Non-pigmented ciliary epithelial cell (primary cell): ENCODE results near the gene ZSWIM3.
"Not testable (repeated sequence)": the region's sequence is repeated elsewhere in the genome, so short reads cannot be mapped to it uniquely, and the experiment has no call there.

Experiments
- DNase-seq: peaks from one replicate; pipeline ENCODE4 v3.0.0-alpha.2; 2010; ENCODE audit warnings: low read depth

The ZSWIM3 gene

GRCh38 chr20:45890985-45891983 lies 33.9 kb downstream of the ZSWIM3 start, which contains the start of the genes CTSA and NEURL2:
CTSA (plus strand) TSS chr20:45891335; CDS start chr20:45891569, 234 bp downstream.
NEURL2 (minus strand) TSS chr20:45891208; CDS start chr20:45890991, 217 bp downstream.
- DNase-seq: no peak

DNA sequence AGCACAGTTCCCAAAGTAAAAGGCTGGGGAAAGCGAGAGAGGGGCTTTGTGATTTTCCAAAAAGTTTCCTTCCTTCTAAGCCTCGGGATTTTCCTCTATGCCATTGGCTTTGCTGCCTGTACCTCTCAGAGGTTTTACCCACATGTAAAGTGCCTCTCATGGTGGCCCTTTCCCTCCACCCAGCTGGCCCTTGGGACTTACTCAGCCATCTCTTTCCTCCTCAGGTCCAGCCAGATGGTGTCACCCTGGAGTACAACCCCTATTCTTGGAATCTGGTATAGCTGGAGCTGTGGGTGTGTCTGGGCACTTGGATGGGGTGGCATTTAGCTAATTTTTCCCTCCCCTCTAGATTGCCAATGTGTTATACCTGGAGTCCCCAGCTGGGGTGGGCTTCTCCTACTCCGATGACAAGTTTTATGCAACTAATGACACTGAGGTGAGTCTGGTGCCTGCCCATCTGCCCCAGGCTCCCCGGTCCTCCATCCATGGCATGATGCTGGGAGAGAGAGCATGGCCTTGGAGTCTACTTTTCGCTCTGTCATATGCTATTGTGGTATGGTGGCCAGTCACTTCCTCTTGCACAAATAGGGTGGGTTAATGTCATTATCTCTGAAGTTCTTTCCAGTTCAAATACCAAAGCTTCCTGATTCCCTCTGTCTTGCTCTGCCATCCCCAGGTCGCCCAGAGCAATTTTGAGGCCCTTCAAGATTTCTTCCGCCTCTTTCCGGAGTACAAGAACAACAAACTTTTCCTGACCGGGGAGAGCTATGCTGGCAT lies 34.8 kb downstream of the ZSWIM3 start:
- no peak for DNase-seq

GRCh38 chr20:45892828-45893500 lies 35.5 kb downstream of the ZSWIM3 start:
- no peak for DNase-seq

DNA sequence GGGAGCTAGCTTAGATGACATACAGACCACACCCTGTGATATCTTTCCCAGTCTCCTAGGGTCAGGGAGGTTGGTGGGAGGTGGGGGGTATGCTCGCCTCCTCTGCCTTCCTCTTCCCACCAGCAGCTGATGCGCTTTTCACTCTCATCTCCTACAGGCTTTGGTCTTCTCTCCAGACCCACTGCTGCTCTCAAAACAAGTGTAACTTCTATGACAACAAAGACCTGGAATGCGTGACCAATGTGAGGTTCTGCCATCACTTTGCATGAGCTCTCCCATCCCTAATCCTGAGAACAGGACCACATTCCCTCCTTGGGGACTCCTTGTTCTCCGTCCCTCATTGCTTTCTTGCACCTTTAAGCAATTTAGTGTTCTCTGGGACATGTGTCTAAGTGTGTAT lies 36.4 kb downstream of the ZSWIM3 start:
- no peak for DNase-seq

- no peak for DNase-seq
These were observed 37.4 kb downstream of the ZSWIM3 start for GRCh38 chr20:45894797-45895196.

DNA sequence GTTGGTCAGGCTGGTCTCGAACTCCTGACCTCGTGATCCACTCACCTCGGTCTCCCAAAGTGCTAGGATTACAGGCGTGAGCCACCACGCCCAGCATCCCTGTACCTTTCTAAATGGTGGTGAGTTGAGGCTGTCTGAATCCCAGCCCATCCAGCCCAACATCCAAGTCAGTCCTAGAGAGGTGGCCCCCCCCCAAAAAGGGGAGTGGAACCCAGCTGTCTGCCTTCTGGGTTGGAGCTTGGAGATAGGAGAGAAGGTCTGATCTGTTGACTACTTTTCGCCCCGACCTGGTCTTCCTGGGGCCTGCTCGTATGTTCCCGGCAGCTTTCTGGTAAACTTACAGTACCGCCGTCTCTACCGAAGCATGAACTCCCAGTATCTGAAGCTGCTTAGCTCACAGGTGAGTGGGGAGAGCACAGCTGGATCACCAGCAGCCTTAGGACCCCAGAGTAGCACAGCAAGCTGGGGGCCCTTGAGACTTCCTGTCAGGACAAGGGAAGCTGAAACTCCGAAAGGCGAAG lies 39.3 kb downstream of the ZSWIM3 start:
- DNase-seq: no peak

- no peak for DNase-seq
These were observed 39.9 kb downstream of the ZSWIM3 start for GRCh38 chr20:45897289-45897688.

GRCh38 chr20:45897692-45898091 lies 40.3 kb downstream of the ZSWIM3 start:
- no peak for DNase-seq

DNA sequence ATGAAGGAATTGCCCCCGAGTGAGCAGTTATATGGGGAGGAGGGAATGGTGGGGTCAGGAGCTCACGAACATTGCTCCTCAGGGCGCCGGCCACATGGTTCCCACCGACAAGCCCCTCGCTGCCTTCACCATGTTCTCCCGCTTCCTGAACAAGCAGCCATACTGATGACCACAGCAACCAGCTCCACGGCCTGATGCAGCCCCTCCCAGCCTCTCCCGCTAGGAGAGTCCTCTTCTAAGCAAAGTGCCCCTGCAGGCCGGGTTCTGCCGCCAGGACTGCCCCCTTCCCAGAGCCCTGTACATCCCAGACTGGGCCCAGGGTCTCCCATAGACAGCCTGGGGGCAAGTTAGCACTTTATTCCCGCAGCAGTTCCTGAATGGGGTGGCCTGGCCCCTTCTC lies 40.9 kb downstream of the ZSWIM3 start:
- DNase-seq: no peak

GRCh38 chr20:45899046-45899835 lies 41.8 kb downstream of the ZSWIM3 start:
- no peak for DNase-seq

GRCh38 chr20:45901332-45901731 lies 43.9 kb downstream of the ZSWIM3 start:
- DNase-seq: not testable (repeated sequence)

DNA sequence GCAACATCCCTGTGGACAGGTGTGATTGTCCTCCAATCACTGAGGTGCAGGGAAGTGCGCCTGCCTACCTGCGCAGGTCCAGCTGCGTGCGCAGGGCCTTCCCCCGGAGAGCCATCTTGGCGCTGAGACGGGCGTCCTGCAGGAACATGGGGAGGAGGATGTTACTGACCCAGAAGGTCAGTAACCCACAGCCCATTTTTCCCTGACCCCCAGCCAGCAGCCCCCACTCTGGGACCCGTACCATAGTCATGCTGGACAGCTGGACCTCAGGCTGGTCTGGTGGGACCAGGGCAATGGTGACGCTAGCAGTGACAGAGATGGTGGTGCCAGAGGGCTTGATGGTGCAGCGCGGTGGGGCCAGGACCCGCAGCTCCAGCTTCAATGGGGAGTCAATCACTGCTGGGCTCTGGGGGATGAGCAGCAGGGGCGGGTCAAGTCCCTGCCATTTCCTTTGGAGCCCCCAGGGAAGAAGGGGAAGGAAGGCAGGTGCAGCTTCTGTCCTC lies 44.8 kb downstream of the ZSWIM3 start:
- DNase-seq: no peak

DNA sequence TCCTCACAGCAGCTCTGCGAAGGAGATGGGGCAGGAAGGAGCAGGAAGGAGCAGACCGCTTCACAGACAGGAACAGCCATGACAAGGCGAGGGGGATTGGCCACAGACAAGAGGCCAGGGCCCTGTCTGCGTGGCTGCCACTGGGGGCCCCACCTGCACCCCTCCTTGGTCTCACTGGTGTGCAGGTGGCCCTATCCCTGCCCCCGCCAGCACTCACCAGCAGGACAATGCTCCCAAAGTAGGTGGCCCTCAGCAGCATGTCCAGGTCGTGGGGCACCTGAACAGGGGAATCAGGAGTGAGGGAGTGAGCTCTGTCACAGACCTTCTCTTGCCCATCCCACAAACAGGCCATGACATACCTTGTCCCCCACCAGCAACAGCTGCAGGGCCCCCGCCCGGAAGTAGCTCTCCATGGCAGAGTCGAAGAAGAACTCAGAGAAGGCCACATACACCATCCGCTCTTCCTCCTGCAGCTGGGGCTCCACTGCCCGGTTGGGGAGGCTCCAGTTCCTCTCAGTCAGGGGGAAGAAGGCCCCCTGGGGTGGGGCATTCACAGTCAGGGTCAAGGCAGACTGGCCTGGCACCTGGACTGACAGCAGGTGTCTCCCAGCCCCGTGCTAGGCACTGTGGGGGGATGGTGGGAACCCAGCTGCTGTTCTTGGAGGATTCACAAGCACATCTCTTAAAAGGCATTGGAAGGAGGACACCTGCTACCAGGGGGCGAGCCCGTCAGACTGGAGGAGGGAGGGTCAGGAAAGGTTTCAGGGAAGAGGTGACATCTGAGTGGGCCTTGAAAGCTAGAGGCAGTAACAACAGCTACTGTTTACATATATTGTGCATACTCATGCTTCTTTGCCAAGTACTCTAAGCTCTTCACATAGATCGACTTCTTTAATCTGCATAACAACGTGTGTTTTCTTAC lies 47.4 kb downstream of the ZSWIM3 start:
- no peak for DNase-seq

GRCh38 chr20:45905505-45906079 lies 48.2 kb downstream of the ZSWIM3 start:
- no peak for DNase-seq

DNA sequence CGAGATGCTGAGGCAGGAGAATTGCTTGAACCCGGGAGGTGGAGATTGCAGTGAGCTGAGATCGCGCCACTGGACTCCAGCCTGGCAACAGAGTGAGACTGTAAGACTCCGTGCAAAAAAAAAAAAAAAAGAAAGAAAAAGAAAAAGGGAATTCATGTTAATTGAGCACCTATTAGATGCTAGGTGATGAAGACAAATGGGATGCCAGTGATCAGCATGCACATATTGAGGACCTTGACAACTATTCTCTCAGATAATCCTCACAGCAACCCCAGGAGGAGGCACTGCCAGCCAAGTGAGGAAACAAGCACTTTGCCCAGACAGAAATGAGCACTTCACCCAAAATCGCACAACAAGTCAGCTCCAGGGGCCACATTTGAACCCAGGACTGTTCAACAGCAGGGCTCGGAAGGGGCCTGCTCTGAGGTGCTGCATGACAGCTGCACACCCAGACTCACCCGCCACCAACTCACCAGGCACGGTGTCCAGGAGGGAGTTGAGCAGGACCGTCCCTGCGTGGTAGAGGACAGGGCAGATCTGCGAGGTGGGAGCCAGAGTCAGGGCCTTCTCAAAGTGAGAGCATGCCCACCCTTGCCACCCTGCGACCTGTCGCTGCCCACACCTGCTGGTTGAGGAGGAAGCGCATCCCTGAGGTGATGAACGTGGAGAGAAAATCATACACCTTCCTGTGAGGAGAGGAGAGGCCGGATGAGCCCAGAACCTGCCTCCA lies 50.0 kb downstream of the ZSWIM3 start:
- DNase-seq: no peak

DNA sequence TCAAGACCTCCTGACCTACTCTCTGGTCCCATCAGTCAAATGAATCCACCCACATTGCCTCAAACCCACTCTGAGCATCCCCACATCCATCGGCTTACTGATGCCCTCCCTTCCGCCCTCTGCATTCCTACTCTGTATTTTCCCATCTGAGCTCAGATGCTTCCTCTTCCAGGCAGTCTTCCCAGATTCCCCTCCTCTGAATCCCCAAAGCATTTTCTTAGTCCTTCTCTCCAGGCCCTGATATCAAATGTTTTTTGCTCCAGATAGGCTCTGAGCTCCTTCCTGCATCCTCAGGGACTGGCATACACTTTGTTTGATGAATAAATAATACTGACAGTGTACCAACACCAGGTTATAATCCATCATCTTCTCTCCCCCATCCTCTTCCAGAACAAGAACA lies 50.7 kb downstream of the ZSWIM3 start:
- no peak for DNase-seq

DNA sequence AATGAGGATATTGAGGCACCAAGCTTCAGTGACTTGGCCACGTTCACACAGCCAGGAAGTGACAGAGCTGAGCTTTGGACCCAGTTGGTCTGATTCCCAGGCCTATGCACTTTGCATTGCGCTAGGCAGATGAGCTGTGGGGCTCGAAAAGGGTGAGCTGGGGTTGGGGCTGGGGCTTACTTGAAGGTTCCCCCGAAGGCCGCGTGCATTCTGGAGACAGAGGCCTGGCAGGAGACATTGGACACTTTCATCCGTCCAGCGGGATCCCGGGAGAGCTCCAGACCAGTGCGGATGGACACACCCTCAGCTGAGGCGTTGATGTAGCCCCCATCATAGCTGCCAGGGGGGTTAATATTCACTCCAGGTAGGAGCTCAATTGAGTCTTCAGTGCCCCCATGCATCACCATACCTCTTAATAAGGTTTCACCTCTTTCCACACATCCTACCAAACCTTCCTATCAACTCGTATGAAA lies 52.0 kb downstream of the ZSWIM3 start:
- DNase-seq: no peak

DNA sequence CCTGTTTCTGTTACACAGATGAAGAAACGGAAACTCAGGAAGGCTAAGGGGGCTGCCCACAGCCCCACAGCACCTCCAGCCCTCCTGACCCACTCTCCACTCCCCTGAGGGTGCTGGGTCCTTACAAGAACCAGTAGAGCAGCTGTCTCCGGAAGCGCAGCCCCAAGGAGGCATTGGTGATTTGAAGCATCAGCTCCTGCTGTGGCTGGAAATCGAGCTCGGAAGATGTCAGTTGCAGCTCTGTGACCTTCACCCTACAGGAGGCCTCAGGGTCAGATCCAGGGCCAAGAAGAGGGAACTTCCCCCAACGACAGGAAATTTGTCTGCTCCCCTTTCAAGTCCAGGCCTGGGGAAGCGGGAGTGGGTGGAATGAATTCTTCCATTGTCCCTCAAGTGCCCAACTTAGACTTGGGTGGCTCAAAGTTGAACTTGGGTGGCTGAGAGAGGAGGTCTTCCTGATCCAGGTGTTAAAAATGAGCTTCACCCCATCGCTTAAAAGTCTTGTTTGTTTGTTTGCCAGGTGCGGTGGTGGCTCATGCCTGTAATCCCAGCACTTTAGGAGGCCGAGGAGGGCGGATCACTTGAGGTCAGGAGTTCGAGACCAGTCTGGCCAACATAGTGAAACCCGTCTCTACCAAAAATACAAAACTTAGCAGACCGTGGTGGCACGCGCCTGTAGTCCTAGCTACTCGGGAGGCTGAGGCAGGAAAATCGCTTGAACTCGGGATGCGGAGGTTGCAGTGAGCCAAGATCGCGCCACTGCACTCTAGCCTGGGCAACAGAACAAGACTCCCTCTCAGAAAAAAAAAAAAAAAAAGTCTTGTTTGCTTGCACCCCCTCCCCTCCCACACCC lies 52.6 kb downstream of the ZSWIM3 start:
- DNase-seq: no peak
